ENCODE results near the gene AKAP17A. TPM values are rescaled to one million over a fixed set of nuclear protein-coding genes. Genes with fewer than 3 reads are reported as not detected.

The AKAP17A gene
- total RNA-seq, 1 experiment from 2014 or later, result 35.4 TPM

DNA sequence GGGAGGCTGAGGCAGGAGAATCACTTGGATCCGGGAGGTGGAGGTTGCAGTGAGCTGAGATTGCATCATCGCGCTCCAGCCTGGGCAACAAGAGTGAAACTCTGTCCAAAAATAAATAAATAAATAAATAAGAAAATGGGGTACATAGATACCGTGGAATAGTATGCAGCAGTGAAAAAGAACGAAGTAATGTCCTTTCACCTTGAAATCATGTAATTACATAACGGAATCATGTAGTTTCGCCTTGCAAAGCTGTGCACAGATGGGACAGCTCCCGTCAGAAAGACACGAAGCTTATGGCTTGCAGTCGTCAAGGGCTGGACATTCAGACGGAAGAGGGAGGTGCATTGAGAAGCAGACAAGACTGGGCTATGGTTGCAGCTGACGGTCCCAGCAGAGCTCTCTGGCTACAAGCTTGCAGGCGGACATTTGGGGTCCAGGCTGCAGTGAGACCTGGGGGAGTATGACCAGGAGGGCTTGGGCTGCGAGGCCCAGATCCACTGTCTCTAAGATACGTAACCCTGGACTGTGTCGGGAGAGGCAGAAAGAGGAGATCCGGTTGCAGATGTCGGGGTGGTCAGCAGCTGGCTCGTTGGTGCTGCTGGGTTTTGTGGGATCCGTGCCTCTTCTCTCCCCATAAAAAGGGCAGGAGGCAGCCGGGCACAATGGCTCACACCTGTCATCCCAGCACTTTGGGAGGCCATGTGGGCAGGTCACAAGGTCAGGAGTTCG is 48.2 kb upstream of the AKAP17A start:
- no peak for ATAC-seq
- RAD21 ChIA-PET (ENCODE audit: low non-redundant PET in 1 of 2, low total read pairs in 2 of 2, uncharacterized antibody in 2 of 2, unreplicated experiment in 2 of 2), result no interaction called here
- no peaks in the 10 kb centered on the region for H3K4me1 ChIP-seq (ENCODE audit: control insufficient read depth in 1 of 2, insufficient read depth in 2 of 2, low read length in 2 of 2)
- H3K9me2 ChIP-seq (ENCODE audit: insufficient read depth), result no peaks in the 10 kb centered on the region
- no peaks in the 10 kb centered on the region for H3K9me3 ChIP-seq (ENCODE audit: control insufficient read depth in 1 of 2, insufficient read depth in 1 of 2, low read depth in 1 of 2, low read length in 2 of 2)
- intact Hi-C loops (cut with micrococcal nuclease), result no loop called here
- DNase-seq (ENCODE audit: low read depth, low spot score), result no peak
- POLR2A ChIA-PET, result no interaction called here
- no peak overlapping the region for H3K4me3 ChIP-seq (replicated peaks in 1 of 2; ENCODE audit: low read depth in 1 of 2, low read length in 2 of 2)
- no peaks in the 10 kb centered on the region for H3K27me3 ChIP-seq (ENCODE audit: insufficient read depth, low read length)
- no peak overlapping the region for H3K4me2 ChIP-seq (ENCODE audit: low read length)
- H3K36me3 ChIP-seq (ENCODE audit: control insufficient read depth in 1 of 2, insufficient read depth in 2 of 2, low read length in 2 of 2), result no peaks in the 10 kb centered on the region
- H2AFZ ChIP-seq (ENCODE audit: low read depth, low read length, poor library complexity, severe bottlenecking), result no peak overlapping the region
- no peaks in the 10 kb centered on the region for H4K20me1 ChIP-seq (ENCODE audit: insufficient read depth)
- no TSS peak for BruUV-seq (replicated peaks)
- no peaks in the 10 kb centered on the region for H3K79me2 ChIP-seq (ENCODE audit: insufficient read depth, low read length)
- no peak for TF ChIP-seq ELF1 (IDR thresholded peaks at IDR 0.05; ENCODE audit: borderline replicate concordance, low read depth)
- no peak for TF ChIP-seq EGR1 (IDR thresholded peaks at IDR 0.05; ENCODE audit: low read depth)
- no peak for TF ChIP-seq POLR2A (IDR thresholded peaks at IDR 0.05; ENCODE audit: borderline replicate concordance, extremely low read depth, insufficient read depth, insufficient read length)
- TF ChIP-seq RAD21 (IDR thresholded peaks at IDR 0.05; ENCODE audit: low read depth), result no peak
- TF ChIP-seq, protein P1, sequence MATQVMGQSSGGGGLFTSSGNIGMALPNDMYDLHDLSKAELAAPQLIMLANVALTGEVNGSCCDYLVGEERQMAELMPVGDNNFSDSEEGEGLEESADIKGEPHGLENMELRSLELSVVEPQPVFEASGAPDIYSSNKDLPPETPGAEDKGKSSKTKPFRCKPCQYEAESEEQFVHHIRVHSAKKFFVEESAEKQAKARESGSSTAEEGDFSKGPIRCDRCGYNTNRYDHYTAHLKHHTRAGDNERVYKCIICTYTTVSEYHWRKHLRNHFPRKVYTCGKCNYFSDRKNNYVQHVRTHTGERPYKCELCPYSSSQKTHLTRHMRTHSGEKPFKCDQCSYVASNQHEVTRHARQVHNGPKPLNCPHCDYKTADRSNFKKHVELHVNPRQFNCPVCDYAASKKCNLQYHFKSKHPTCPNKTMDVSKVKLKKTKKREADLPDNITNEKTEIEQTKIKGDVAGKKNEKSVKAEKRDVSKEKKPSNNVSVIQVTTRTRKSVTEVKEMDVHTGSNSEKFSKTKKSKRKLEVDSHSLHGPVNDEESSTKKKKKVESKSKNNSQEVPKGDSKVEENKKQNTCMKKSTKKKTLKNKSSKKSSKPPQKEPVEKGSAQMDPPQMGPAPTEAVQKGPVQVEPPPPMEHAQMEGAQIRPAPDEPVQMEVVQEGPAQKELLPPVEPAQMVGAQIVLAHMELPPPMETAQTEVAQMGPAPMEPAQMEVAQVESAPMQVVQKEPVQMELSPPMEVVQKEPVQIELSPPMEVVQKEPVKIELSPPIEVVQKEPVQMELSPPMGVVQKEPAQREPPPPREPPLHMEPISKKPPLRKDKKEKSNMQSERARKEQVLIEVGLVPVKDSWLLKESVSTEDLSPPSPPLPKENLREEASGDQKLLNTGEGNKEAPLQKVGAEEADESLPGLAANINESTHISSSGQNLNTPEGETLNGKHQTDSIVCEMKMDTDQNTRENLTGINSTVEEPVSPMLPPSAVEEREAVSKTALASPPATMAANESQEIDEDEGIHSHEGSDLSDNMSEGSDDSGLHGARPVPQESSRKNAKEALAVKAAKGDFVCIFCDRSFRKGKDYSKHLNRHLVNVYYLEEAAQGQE (IDR thresholded peaks at IDR 0.05; ENCODE audit: low read depth), result no peak
- TF ChIP-seq ZBTB33 (IDR thresholded peaks at IDR 0.05; ENCODE audit: extremely low read depth, insufficient replicate concordance, low read length), result no peak
- no peak for TF ChIP-seq ATF3 (IDR thresholded peaks at IDR 0.05)
- no peak for TF ChIP-seq SIN3A (IDR thresholded peaks at IDR 0.05; ENCODE audit: low read depth)
- no peak for TF ChIP-seq SP1 (IDR thresholded peaks at IDR 0.05; ENCODE audit: low read depth)
- TF ChIP-seq ZFX (IDR thresholded peaks at IDR 0.05), result no peak
- TF ChIP-seq SRF (IDR thresholded peaks at IDR 0.05; ENCODE audit: low read depth), result no peak
- TF ChIP-seq MAX (IDR thresholded peaks at IDR 0.05), result no peak
- no peak for TF ChIP-seq YY1 (IDR thresholded peaks at IDR 0.05; ENCODE audit: extremely low read depth, insufficient replicate concordance, low read depth, low read length)
- no peak for TF ChIP-seq CEBPB (IDR thresholded peaks at IDR 0.05; ENCODE audit: low read depth)
- TF ChIP-seq JUND (IDR thresholded peaks at IDR 0.05), result no peak
- TF ChIP-seq, protein P2, sequence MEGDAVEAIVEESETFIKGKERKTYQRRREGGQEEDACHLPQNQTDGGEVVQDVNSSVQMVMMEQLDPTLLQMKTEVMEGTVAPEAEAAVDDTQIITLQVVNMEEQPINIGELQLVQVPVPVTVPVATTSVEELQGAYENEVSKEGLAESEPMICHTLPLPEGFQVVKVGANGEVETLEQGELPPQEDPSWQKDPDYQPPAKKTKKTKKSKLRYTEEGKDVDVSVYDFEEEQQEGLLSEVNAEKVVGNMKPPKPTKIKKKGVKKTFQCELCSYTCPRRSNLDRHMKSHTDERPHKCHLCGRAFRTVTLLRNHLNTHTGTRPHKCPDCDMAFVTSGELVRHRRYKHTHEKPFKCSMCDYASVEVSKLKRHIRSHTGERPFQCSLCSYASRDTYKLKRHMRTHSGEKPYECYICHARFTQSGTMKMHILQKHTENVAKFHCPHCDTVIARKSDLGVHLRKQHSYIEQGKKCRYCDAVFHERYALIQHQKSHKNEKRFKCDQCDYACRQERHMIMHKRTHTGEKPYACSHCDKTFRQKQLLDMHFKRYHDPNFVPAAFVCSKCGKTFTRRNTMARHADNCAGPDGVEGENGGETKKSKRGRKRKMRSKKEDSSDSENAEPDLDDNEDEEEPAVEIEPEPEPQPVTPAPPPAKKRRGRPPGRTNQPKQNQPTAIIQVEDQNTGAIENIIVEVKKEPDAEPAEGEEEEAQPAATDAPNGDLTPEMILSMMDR (IDR thresholded peaks at IDR 0.05 in 2 of 3, conservative IDR thresholded peaks at IDR 0.05 in 1 of 3; ENCODE audit: borderline replicate concordance in 1 of 3, insufficient read depth in 1 of 3, low read depth in 2 of 3, low read length in 2 of 3), result no peak
- no peak overlapping the region for H3K27ac ChIP-seq (ENCODE audit: low read depth, low read length)
- CTCF ChIA-PET, result no interaction called here
- no peak overlapping the region for H3K9ac ChIP-seq (ENCODE audit: low read length)
